ENCODE measurements around the gene ZNF326. TPM values are rescaled to one million over a fixed set of nuclear protein-coding genes. Genes with fewer than 3 reads are reported as not detected.

The ZNF326 gene
- total RNA-seq, 1 experiment from 2014 or later = 60.1 TPM

- Histone ChIP-seq H3K27ac (ENCODE audit: low read depth, low read length, poor library complexity, severe bottlenecking) (no peak overlapping the region), H3K27me3 (replicated peaks; ENCODE audit: insufficient read depth, low read depth, low read length, poor library complexity) (no peaks in the 10 kb centered on the region), H3K4me3 (ENCODE audit: low read depth, low read length, poor library complexity, severe bottlenecking) (no peak overlapping the region), H3K36me3 (ENCODE audit: insufficient read depth, low read length, poor library complexity, severe bottlenecking) (peaks cover 97% of the 10 kb centered on the region), H3K9me3 (ENCODE audit: low read depth, low read length, poor library complexity, severe bottlenecking) (peaks cover 20% of the 10 kb centered on the region), H3K4me1 (ENCODE audit: insufficient read depth, low read length, poor library complexity, severe bottlenecking) (no peaks in the 10 kb centered on the region)
- no peak for DNase-seq (ENCODE audit: low spot score)
- intact Hi-C loops (cut with micrococcal nuclease; ENCODE audit: unreplicated experiment) = no loop called here
- TF ChIP-seq CTCF (conservative IDR thresholded peaks at IDR 0.05; ENCODE audit: low read depth, low read length) = no peak
- no peak for TF ChIP-seq EZH2 (IDR thresholded peaks at IDR 0.05; ENCODE audit: borderline replicate concordance, low read depth, low read length, poor library complexity, severe bottlenecking)
- CTCF ChIA-PET = no interaction called here
- POLR2A ChIA-PET (ENCODE audit: low non-redundant PET) = no interaction called here
- no TSS peak for BruUV-seq (replicated peaks)
Measured at GRCh38 chr1:90023691-90024090, 28.8 kb downstream of the ZNF326 start.

- intact Hi-C loops (cut with micrococcal nuclease; ENCODE audit: unreplicated experiment) = no loop called here
- Histone ChIP-seq H3K4me1 (ENCODE audit: insufficient read depth, low read length, poor library complexity, severe bottlenecking) (no peaks in the 10 kb centered on the region), H3K36me3 (ENCODE audit: insufficient read depth, low read length, poor library complexity, severe bottlenecking) (peaks cover 82% of the 10 kb centered on the region), H3K27ac (ENCODE audit: low read depth, low read length, poor library complexity, severe bottlenecking) (no peak overlapping the region), H3K4me3 (ENCODE audit: low read depth, low read length, poor library complexity, severe bottlenecking) (no peak overlapping the region), H3K27me3 (replicated peaks; ENCODE audit: insufficient read depth, low read depth, low read length, poor library complexity) (no peaks in the 10 kb centered on the region), H3K9me3 (ENCODE audit: low read depth, low read length, poor library complexity, severe bottlenecking) (peaks cover 15% of the 10 kb centered on the region)
- ChIA-PET POLR2A (ENCODE audit: low non-redundant PET) (no interaction called here), CTCF (no interaction called here)
- no peak for DNase-seq (ENCODE audit: low spot score)
- BruUV-seq (replicated peaks) = no TSS peak
- TF ChIP-seq CTCF (conservative IDR thresholded peaks at IDR 0.05; ENCODE audit: low read depth, low read length) = no peak
- TF ChIP-seq EZH2 (IDR thresholded peaks at IDR 0.05; ENCODE audit: borderline replicate concordance, low read depth, low read length, poor library complexity, severe bottlenecking) = no peak
Measured at GRCh38 chr1:90027281-90027680, 32.4 kb downstream of the ZNF326 start.

GRCh38 chr1:90039652-90040051 lies 44.7 kb downstream of the ZNF326 start:
- Histone ChIP-seq H3K4me1 (ENCODE audit: insufficient read depth, low read length, poor library complexity, severe bottlenecking) (peaks cover 14% of the 10 kb centered on the region), H3K4me3 (ENCODE audit: low read depth, low read length, poor library complexity, severe bottlenecking) (no peak overlapping the region), H3K27ac (ENCODE audit: low read depth, low read length, poor library complexity, severe bottlenecking) (no peak overlapping the region), H3K27me3 (replicated peaks; ENCODE audit: insufficient read depth, low read depth, low read length, poor library complexity) (no peaks in the 10 kb centered on the region), H3K36me3 (ENCODE audit: insufficient read depth, low read length, poor library complexity, severe bottlenecking) (no peaks in the 10 kb centered on the region), H3K9me3 (ENCODE audit: low read depth, low read length, poor library complexity, severe bottlenecking) (no peaks in the 10 kb centered on the region)
- CTCF ChIA-PET = no interaction called here
- intact Hi-C loops (cut with micrococcal nuclease; ENCODE audit: unreplicated experiment) = no loop called here
- no TSS peak for BruUV-seq (replicated peaks)
- no peak for TF ChIP-seq EZH2 (IDR thresholded peaks at IDR 0.05; ENCODE audit: borderline replicate concordance, low read depth, low read length, poor library complexity, severe bottlenecking)
- DNase-seq (ENCODE audit: low spot score) = no peak
- POLR2A ChIA-PET (ENCODE audit: low non-redundant PET) = no interaction called here

- Histone ChIP-seq H3K27me3 (replicated peaks; ENCODE audit: insufficient read depth, low read depth, low read length, poor library complexity) (no peaks in the 10 kb centered on the region), H3K4me3 (ENCODE audit: low read depth, low read length, poor library complexity, severe bottlenecking) (no peak overlapping the region), H3K9me3 (ENCODE audit: low read depth, low read length, poor library complexity, severe bottlenecking) (no peaks in the 10 kb centered on the region), H3K36me3 (ENCODE audit: insufficient read depth, low read length, poor library complexity, severe bottlenecking) (no peaks in the 10 kb centered on the region), H3K27ac (ENCODE audit: low read depth, low read length, poor library complexity, severe bottlenecking) (no peak overlapping the region), H3K4me1 (ENCODE audit: insufficient read depth, low read length, poor library complexity, severe bottlenecking) (peaks cover 51% of the 10 kb centered on the region)
- TF ChIP-seq CTCF (conservative IDR thresholded peaks at IDR 0.05; ENCODE audit: low read depth, low read length) = no peak
- TF ChIP-seq EZH2 (IDR thresholded peaks at IDR 0.05; ENCODE audit: borderline replicate concordance, low read depth, low read length, poor library complexity, severe bottlenecking) = no peak
- DNase-seq (ENCODE audit: low spot score) = no peak
- ChIA-PET POLR2A (ENCODE audit: low non-redundant PET) (no interaction called here), CTCF (no interaction called here)
- intact Hi-C loops (cut with micrococcal nuclease; ENCODE audit: unreplicated experiment) = no loop called here
- BruUV-seq (replicated peaks) = no TSS peak
Measured at GRCh38 chr1:90043586-90043985, 48.7 kb downstream of the ZNF326 start.
